Measurements from ENCODE around the gene CRACR2A. TPM values are rescaled to one million over a fixed set of nuclear protein-coding genes. Genes with fewer than 3 reads are reported as not detected.

The CRACR2A gene
- total RNA-seq, 1 experiment from 2014 or later = 2.0 TPM

DNA sequence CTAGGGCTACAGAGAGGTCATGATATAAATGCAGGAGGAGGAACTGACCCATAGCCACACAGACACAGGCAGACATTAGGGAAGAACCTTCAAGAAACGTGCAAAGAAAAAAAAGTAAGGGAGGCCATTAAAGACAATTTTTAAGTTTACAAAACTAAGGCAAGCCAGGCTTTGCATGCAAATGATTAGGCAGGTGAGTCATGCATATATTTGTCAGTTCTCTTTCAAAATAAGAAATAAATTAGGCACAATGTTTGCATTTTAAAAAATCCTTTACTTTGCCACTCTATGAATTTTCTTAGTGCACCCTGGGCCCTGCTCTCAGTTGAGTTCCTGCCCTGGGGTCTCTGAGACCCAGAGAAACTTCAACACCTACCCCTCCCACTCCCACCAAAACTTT is 186.9 kb downstream of the CRACR2A start:
- Histone ChIP-seq H3K4me3 (ENCODE audit: insufficient read depth, low read depth, low read length) (no peak overlapping the region), H3K27me3 (ENCODE audit: control insufficient read depth, insufficient read depth, low read length) (no peaks in the 10 kb centered on the region), H3K36me3 (replicated peaks; ENCODE audit: control insufficient read depth, insufficient read depth, low read length) (no peaks in the 10 kb centered on the region)
- DNase-seq = no peak

Other genes starting within 250 kb of the CRACR2A start
- 4.0 and 4.9 TPM in 2 replicates for gene PARP11, start 120.3 kb upstream of the CRACR2A start, total RNA-seq (2014; rRNA removed; shearing (Covaris generic))